Keratinocyte (primary cell): ENCODE data around the gene SMU1. TPM values are rescaled to one million over a fixed set of nuclear protein-coding genes. Genes with fewer than 3 reads are reported as not detected.

ENCODE experiments used
- DNase-seq: peaks from one replicate; pipeline ENCODE4 v3.0.0-alpha.2; 2011; ENCODE audit warnings: low read depth, missing footprints, low spot score
- FAIRE-seq: peaks from 2 replicates; lab custom pipeline; 2011; peaks lifted over from hg19 to GRCh38; lab: Jason Lieb, UNC
- H2AFZ ChIP-seq: 2 replicates; pipeline ENCODE4 v1.6.0; 2012; ENCODE audit warnings: low read length, control low read depth, inconsistent platforms; ENCODE audit not compliant: control insufficient read depth
- H3K27ac ChIP-seq: 2 replicates; pipeline ENCODE4 v1.5.1; 2011; ENCODE audit warnings: low read length; ENCODE audit not compliant: control insufficient read depth, insufficient read depth
- H3K27me3 ChIP-seq: 3 replicates; pipeline ENCODE4 v1.6.0; 2011; ENCODE audit warnings: low read length; ENCODE audit not compliant: control insufficient read depth, insufficient read depth; ENCODE audit errors: extremely low read depth
- H3K36me3 ChIP-seq, 2 experiments: 2 replicates in 1 of 2; 3 replicates in 1 of 2; pipeline ENCODE4 v1.5.1; 2011; ENCODE audit warnings: low read length in 2 of 2, mild to moderate bottlenecking in 1 of 2; ENCODE audit not compliant: control insufficient read depth in 2 of 2, insufficient read depth in 2 of 2; ENCODE audit errors: extremely low read depth in 1 of 2
- H3K4me1 ChIP-seq: 3 replicates; pipeline ENCODE4 v1.5.1; 2011; ENCODE audit warnings: low read length; ENCODE audit not compliant: control insufficient read depth, insufficient read depth; ENCODE audit errors: extremely low read depth
- H3K4me2 ChIP-seq: 3 replicates; pipeline ENCODE4 v1.6.0; 2011; ENCODE audit warnings: low read depth, low read length; ENCODE audit not compliant: control insufficient read depth, insufficient read depth; ENCODE audit errors: extremely low read depth
- H3K4me3 ChIP-seq, 3 experiments: fragments of 200-600 bp in 1 of 3; sonication (generic) in 1 of 3; 2 replicates in 2 of 3; 3 replicates in 1 of 3; pipeline ENCODE4 v1.5.1; 2011 to 2016; ENCODE audit warnings: low read length in 3 of 3, mild to moderate bottlenecking in 3 of 3, control low read depth in 2 of 3, inconsistent platforms in 1 of 3, low read depth in 1 of 3, mixed read lengths in 1 of 3, mixed run types in 1 of 3, moderate library complexity in 1 of 3; ENCODE audit not compliant: control insufficient read depth in 2 of 3, insufficient read depth in 2 of 3; ENCODE audit errors: extremely low read depth in 1 of 3
- H3K79me2 ChIP-seq: 2 replicates; pipeline ENCODE4 v1.6.0; 2012; ENCODE audit warnings: low read length; ENCODE audit not compliant: control insufficient read depth, insufficient read depth
- H3K9ac ChIP-seq: 3 replicates; pipeline ENCODE4 v1.6.0; 2011; ENCODE audit warnings: low read length; ENCODE audit not compliant: control insufficient read depth, insufficient read depth; ENCODE audit errors: extremely low read depth
- H3K9me1 ChIP-seq: 3 replicates; pipeline ENCODE4 v1.6.0; 2011; ENCODE audit warnings: low read length; ENCODE audit not compliant: control insufficient read depth, insufficient read depth; ENCODE audit errors: extremely low read depth
- H3K9me3 ChIP-seq: 2 replicates; pipeline ENCODE4 v1.5.1; 2012; ENCODE audit warnings: low read depth, low read length; ENCODE audit not compliant: control insufficient read depth
- H4K20me1 ChIP-seq: 3 replicates; pipeline ENCODE4 v1.6.0; 2011; ENCODE audit warnings: low read length; ENCODE audit not compliant: control insufficient read depth, insufficient read depth; ENCODE audit errors: extremely low read depth
- EZH2 ChIP-seq: IDR thresholded peaks from one replicate; pipeline ENCODE4 v1.6.1; 2012; ENCODE audit warnings: inconsistent platforms, mild to moderate bottlenecking, low read length, moderate library complexity
- dilution Hi-C: fragments of 300-500 bp; cut with MboI; formaldehyde crosslinking; loops from one replicate; pipeline ENCODE4 v1.7.0; 2020; ENCODE audit warnings: low sequenced_read_pairs; ENCODE audit not compliant: extremely low pct_ligation_motif_present
- polyA plus RNA-seq, 5 experiments: library from polyadenylated mRNA; depleted of rRNA in 3 of 5; stranded (reverse) in 3 of 5; stranded (forward) in 1 of 5; unstranded in 1 of 5; fragments of >200 nt; gene quantifications; 1 replicate in 1 of 5; 2 replicates in 3 of 5; 3 replicates in 1 of 5; pipeline versions ENCODE4 v1.2.1 to v1.2.3, GENCODE V29; 2011 to 2012; ENCODE audit warnings: missing spikeins in 2 of 5, low read depth in 1 of 5, low replicate concordance in 1 of 5
- TF ChIP-seq, protein P1 (sequence below), 3 experiments: IDR thresholded peaks in 1 of 3; conservative IDR thresholded peaks in 1 of 3; optimal IDR thresholded peaks in 1 of 3; 2 replicates in 2 of 3; 3 replicates in 1 of 3; pipeline versions ENCODE3 to v1.5.1; 2011; ENCODE audit warnings: low read length in 3 of 3, mild to moderate bottlenecking in 3 of 3, moderate library complexity in 2 of 3, control low read depth in 1 of 3, inconsistent platforms in 1 of 3; ENCODE audit not compliant: insufficient read depth in 2 of 3; ENCODE audit errors: extremely low read depth in 1 of 3

The SMU1 gene
- polyA plus RNA-seq, 1 donor (not counting 4 experiments of a cell fraction or from before 2014, with no cell fraction given): 20.3 TPM

DNA sequence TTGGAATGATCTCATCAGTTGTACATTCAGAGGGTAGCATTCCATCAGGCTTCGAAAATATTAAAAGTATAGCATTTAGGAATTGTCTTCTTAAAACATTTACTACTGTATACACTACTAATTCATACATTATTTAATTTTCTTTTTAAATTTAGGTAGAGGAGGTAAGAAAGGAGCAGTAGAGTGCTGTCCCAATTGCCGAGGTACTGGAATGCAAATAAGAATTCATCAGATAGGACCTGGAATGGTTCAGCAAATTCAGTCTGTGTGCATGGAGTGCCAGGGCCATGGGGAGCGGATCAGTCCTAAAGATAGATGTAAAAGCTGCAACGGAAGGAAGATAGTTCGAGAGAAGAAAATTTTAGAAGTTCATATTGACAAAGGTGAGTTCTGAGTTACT, 46.2 kb downstream of the SMU1 start:
- no peak overlapping the region for H3K4me2 ChIP-seq
- H3K27ac ChIP-seq: no peak overlapping the region
- peaks cover 85% of the 10 kb centered on the region for H3K79me2 ChIP-seq
- TF ChIP-seq, protein P1, sequence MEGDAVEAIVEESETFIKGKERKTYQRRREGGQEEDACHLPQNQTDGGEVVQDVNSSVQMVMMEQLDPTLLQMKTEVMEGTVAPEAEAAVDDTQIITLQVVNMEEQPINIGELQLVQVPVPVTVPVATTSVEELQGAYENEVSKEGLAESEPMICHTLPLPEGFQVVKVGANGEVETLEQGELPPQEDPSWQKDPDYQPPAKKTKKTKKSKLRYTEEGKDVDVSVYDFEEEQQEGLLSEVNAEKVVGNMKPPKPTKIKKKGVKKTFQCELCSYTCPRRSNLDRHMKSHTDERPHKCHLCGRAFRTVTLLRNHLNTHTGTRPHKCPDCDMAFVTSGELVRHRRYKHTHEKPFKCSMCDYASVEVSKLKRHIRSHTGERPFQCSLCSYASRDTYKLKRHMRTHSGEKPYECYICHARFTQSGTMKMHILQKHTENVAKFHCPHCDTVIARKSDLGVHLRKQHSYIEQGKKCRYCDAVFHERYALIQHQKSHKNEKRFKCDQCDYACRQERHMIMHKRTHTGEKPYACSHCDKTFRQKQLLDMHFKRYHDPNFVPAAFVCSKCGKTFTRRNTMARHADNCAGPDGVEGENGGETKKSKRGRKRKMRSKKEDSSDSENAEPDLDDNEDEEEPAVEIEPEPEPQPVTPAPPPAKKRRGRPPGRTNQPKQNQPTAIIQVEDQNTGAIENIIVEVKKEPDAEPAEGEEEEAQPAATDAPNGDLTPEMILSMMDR (optimal IDR thresholded peaks at IDR 0.05 in 1 of 3, IDR thresholded peaks at IDR 0.05 in 1 of 3, conservative IDR thresholded peaks at IDR 0.05 in 1 of 3; ENCODE audit: extremely low read depth in 1 of 3, insufficient read depth in 2 of 3, low read length in 3 of 3): no peak
- TF ChIP-seq EZH2: no peak
- H3K27me3 ChIP-seq: no peaks in the 10 kb centered on the region
- DNase-seq (no peak), FAIRE-seq (no peak)
- no peak overlapping the region for H2AFZ ChIP-seq
- no peaks in the 10 kb centered on the region for H3K9me1 ChIP-seq
- peaks cover 27% of the 10 kb centered on the region for H3K4me1 ChIP-seq
- peaks cover 2% of the 10 kb centered on the region for H4K20me1 ChIP-seq
- H3K36me3 ChIP-seq: peaks cover 25 to 49% of the 10 kb centered on the region in 2 experiments
- dilution Hi-C loops: no loop called here
- H3K9me3 ChIP-seq: no peaks in the 10 kb centered on the region
- no peak overlapping the region for H3K4me3 ChIP-seq
- no peak overlapping the region for H3K9ac ChIP-seq

DNA sequence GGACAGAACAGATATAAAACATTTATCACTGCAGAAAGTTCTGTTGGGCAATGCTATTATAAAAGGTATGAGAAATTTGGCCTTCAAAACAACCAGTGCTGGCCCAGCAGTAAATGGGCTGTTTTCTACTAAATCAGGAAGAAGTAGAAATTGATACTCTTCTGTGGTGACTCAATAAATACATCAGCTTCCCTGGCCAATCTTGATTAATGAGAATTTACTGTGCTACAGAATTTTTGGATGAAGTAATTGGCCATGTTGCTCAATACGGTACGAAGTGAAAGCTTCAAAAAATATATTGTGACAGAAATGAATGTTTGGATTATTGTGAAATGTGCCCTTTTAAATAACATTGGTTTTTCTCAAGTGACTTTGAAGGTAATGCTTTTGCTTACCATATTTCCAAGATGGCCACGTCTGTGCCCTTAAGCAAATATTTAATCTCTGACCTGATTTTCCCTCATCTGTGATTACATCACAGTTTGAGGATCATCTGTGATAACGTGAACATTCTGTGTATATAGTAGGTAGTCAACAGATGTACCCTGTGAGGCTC, 47.2 kb downstream of the SMU1 start:
- H3K27me3 ChIP-seq: no peaks in the 10 kb centered on the region
- peaks cover 90% of the 10 kb centered on the region for H3K79me2 ChIP-seq
- FAIRE-seq: no peak
- dilution Hi-C loops: no loop called here
- TF ChIP-seq, protein P1 (optimal IDR thresholded peaks at IDR 0.05 in 1 of 3, IDR thresholded peaks at IDR 0.05 in 1 of 3, conservative IDR thresholded peaks at IDR 0.05 in 1 of 3; ENCODE audit: extremely low read depth in 1 of 3, insufficient read depth in 2 of 3, low read length in 3 of 3): no peak
- no peak for TF ChIP-seq EZH2
- H3K36me3 ChIP-seq: peaks cover 23 to 41% of the 10 kb centered on the region in 2 experiments
- H3K9me3 ChIP-seq: no peaks in the 10 kb centered on the region
- peaks cover 29% of the 10 kb centered on the region for H3K4me1 ChIP-seq
- H2AFZ ChIP-seq: no peak overlapping the region
- no peaks in the 10 kb centered on the region for H3K9me1 ChIP-seq
- H3K9ac ChIP-seq: no peak overlapping the region
- peak overlapping the region; percentile 17 for H3K4me2 ChIP-seq
- no peak overlapping the region for H3K4me3 ChIP-seq
- H4K20me1 ChIP-seq: peaks cover 2% of the 10 kb centered on the region
- peak overlapping the region; percentile 4 for H3K27ac ChIP-seq
- no peak for DNase-seq
